Heart right ventricle (tissue), 16 donors: ENCODE measurements around the gene CAPN15. TPM values are rescaled to one million over a fixed set of nuclear protein-coding genes. Genes with fewer than 3 reads are reported as not detected.

ENCODE experiments used
- ATAC-seq, 8 donors: fragments of 200-7000 bp; cut with Tn5 transposase; one replicate each; pipeline ENCODE4 v1.9.1; 2020; ENCODE audit warnings: mild to moderate bottlenecking in 8 of 8, moderate library complexity in 8 of 8, moderate number of reproducible peaks in 1 of 8
- DNase-seq, 2 donors: peaks; one replicate each; pipeline ENCODE4 v3.0.0-alpha.2; 2020
- H3K27ac ChIP-seq, 10 donors: fragments of 200-600 bp; sonication (generic) in 2 of 10; one replicate each; pipeline versions ENCODE4 v1.5.0 to v1.8.0; 2020 to 2022; ENCODE audit warnings: mild to moderate bottlenecking in 3 of 10
- H3K27me3 ChIP-seq, 7 donors: fragments of 200-600 bp; one replicate each; pipeline ENCODE4 v1.8.0; 2021 to 2022; ENCODE audit warnings: mild to moderate bottlenecking in 2 of 7
- H3K36me3 ChIP-seq, 9 donors: fragments of 200-600 bp; sonication (generic) in 1 of 9; one replicate each; pipeline versions ENCODE4 v1.5.0 to v1.8.0; 2020 to 2022; ENCODE audit warnings: mild to moderate bottlenecking in 2 of 9
- H3K4me1 ChIP-seq, 9 donors: fragments of 200-600 bp; sonication (generic) in 1 of 9; one replicate each; pipeline versions ENCODE4 v1.5.0 to v1.8.0; 2020 to 2022; ENCODE audit warnings: mild to moderate bottlenecking in 4 of 9
- H3K4me3 ChIP-seq, 10 donors: fragments of 200-600 bp; sonication (generic) in 2 of 10; one replicate each; pipeline versions ENCODE4 v1.5.0 to v1.8.0; 2020 to 2022; ENCODE audit warnings: mild to moderate bottlenecking in 7 of 10, moderate library complexity in 2 of 10
- H3K9me3 ChIP-seq, 11 donors: fragments of 200-600 bp in 10 of 11; sonication (generic) in 2 of 11; one replicate each; pipeline versions ENCODE4 v1.5.0 to v1.8.0; 2013 to 2022; ENCODE audit warnings: mild to moderate bottlenecking in 2 of 11, control low read depth in 1 of 11, moderate library complexity in 1 of 11
- CTCF ChIP-seq, 9 donors: fragments of 200-600 bp; sonication (generic) in 2 of 9; IDR thresholded peaks; one replicate each; pipeline versions ENCODE4 v1.5.0 to v1.8.0; 2021 to 2022; ENCODE audit warnings: antibody characterized with exemption in 9 of 9, mild to moderate bottlenecking in 5 of 9, moderate library complexity in 1 of 9
- WGBS, 2 donors: extraction: QIAGEN DNeasy Blood & Tissue Kit; methylation state at CpG; one replicate each; pipeline ENCODE4 v1.1.7; 2013; ENCODE audit warnings: inconsistent platforms in 1 of 2; 5-methylcytosine and 5-hydroxymethylcytosine counted together
- intact Hi-C, 10 donors: fragments of 100-400 bp; cut with DNase I; formaldehyde crosslinking; loops; one replicate each; pipeline versions ENCODE4 v1.11.1 to v1.14.2; 2022
- polyA plus RNA-seq, 2 donors: library from polyadenylated mRNA; stranded (reverse); fragments of 200-250 nt; gene quantifications; one replicate each; pipeline ENCODE4 v1.2.3, GENCODE V29; 2013
- total RNA-seq, 10 donors: library from RNA; stranded (reverse); fragmentation: NEBNext Ultra II Directional in 3 of 10; extraction: Animal tissue kit (Norgen Biotek cat#: 25700) in 3 of 10; gene quantifications; one replicate each; pipeline versions ENCODE4 v1.2.1 to v1.2.4, GENCODE V29; 2021 to 2023
- donor health status: Arrhythmogenic right ventricular cardiomyopathy.
- donor health status: ischemic (EF 13 %, LVEDD 7.1; RV severe dilation, severe dysfunction).
- donor health status: healthy with polysubstance abuse.
- donor health status: DM: no; HTN: yes; CAD: no.
- donor health status: DM: no; HTN: no; CAD: no.
- donor health status: ischemic (EF 25% LVEDD 6.9; RV normal size, moderate dysfunction).
- donor health status: ischemic (EF 25% LVEDD 5.7; RV mildly dilated, moderate dysfunction).
- donor health status: healthy.
- donor health status: DM: yes; HTN: yes; CAD: no.
- donor health status: Ischemic cardiomyopathy.
- donor health status: ischemic (EF 35%, LVEDD 5.7; RV mildly dilated, moderate dysfunction).
- donor health status: nonischemic (EF 11% LVEDD 7.7; RV severe dilation, severe dysfunction).
- donor health status: DM: yes; HTN: yes; CAD: no.
- donor health status: PGD.
- donor health status: ischemic (EF 29% LVEDD 5.4; RV normal size, mild dysfunction).
- donor health status: nonischemic (EF 23%, LVEDD 6.1; RV moderate dilation, normal function).

Gene CAPN15
- total and polyA plus RNA-seq, 12 donors: 11.1 to 39.5 (median 16.0) TPM

GRCh38 chr16:566475-567372 lies 39.2 kb downstream of the CAPN15 start, which contains the start of gene NHLRC4:
NHLRC4 (plus strand) TSS chr16:567005; CDS start chr16:568048, 1,043 bp downstream.
- H3K27ac ChIP-seq: peak within 1 kb of the TSS in 9 of 10 donors; percentile 23 to 86 (median 75)
- H3K4me1 ChIP-seq: peaks cover 18 to 50% (median 42%) of the 10 kb centered on the region in 9 donors
- TF ChIP-seq CTCF (IDR thresholded peaks at IDR 0.05): no peak
- DNase-seq (peak; percentile 78 to 87), ATAC-seq (peak; percentile 8 to 83 (median 74))
- 28 to 43% methylated on average over 26 of the region's 26 CpGs for WGBS, 2 donors
- peaks cover 0 to 22% (median 7%) of the 10 kb centered on the region in 7 donors for H3K27me3 ChIP-seq
- no peaks in the 10 kb centered on the region for H3K9me3 ChIP-seq
- peaks cover 0 to under 1% (median 0%) of the 10 kb centered on the region in 9 donors for H3K36me3 ChIP-seq
- intact Hi-C loops: loop anchor here in 1 of 10 donors (5.0 kb wide), 1 partner anchor 39 kb away; the partner anchor contains the start of gene CAPN15
- H3K4me3 ChIP-seq: peak within 1 kb of the TSS in 9 of 10 donors; percentile 19 to 54 (median 51)

- peak overlapping the region in 9 of 10 donors; percentile 19 to 54 (median 51) for H3K4me3 ChIP-seq
- ATAC-seq: no peak
- TF ChIP-seq CTCF (IDR thresholded peaks at IDR 0.05): no peak
- no peaks in the 10 kb centered on the region for H3K9me3 ChIP-seq
- intact Hi-C loops: loop anchor here in 1 of 10 donors (2.0 to 5.0 kb wide), 2 partner anchors 21 to 40 kb away; partner anchors contain the start of gene CAPN15
- peaks cover 0 to 8% (median 0%) of the 10 kb centered on the region in 9 donors for H3K36me3 ChIP-seq
- peak overlapping the region in 8 of 10 donors; percentile 62 to 86 (median 76) for H3K27ac ChIP-seq
- DNase-seq: no peak
- H3K27me3 ChIP-seq: peaks cover 0 to 14% (median 0%) of the 10 kb centered on the region in 7 donors
- 89 to 90% methylated on average over 35 of the region's 35 CpGs for WGBS, 2 donors
- H3K4me1 ChIP-seq: peaks cover 18 to 50% (median 42%) of the 10 kb centered on the region in 9 donors
Observed at GRCh38 chr16:567373-568256, 40.1 kb downstream of the CAPN15 start.

GRCh38 chr16:568401-569258 lies 41.1 kb downstream of the CAPN15 start:
- intact Hi-C loops: loop anchor here in 1 of 10 donors (2.0 to 5.0 kb wide), 2 partner anchors 20 to 41 kb away; partner anchors contain the start of gene CAPN15
- ATAC-seq: no peak
- no peaks in the 10 kb centered on the region for H3K9me3 ChIP-seq
- H3K4me1 ChIP-seq: peaks cover 18 to 50% (median 42%) of the 10 kb centered on the region in 9 donors
- peak overlapping the region in 8 of 10 donors; percentile 68 to 95 (median 88) for H3K4me3 ChIP-seq
- H3K36me3 ChIP-seq: peaks cover 0 to 10% (median 0%) of the 10 kb centered on the region in 9 donors
- 73 to 81% methylated on average over 11 of the region's 11 CpGs for WGBS, 2 donors
- H3K27ac ChIP-seq: peak overlapping the region in 8 of 10 donors; percentile 65 to 91 (median 85)
- TF ChIP-seq CTCF (IDR thresholded peaks at IDR 0.05): no peak
- DNase-seq: no peak
- peaks cover 0 to 6% (median 0%) of the 10 kb centered on the region in 7 donors for H3K27me3 ChIP-seq
